C4-2B (cell line): ENCODE data around the gene NOP56.

Experiments
- CTCF ChIP-seq: fragments of 450-650 bp; conservative IDR thresholded peaks from 2 replicates; pipeline ENCODE4 v1.5.1; 2017; ENCODE audit warnings: mild to moderate bottlenecking
- ZFX ChIP-seq: fragments of 450-650 bp; IDR thresholded peaks from 2 replicates; pipeline ENCODE4 v1.6.1; 2017

- no peak for TF ChIP-seq CTCF
- TF ChIP-seq ZFX = no peak
These were observed 25.4 kb upstream of the NOP56 start for GRCh38 chr20:2626853-2627541.
